HG03103 (cell line): ENCODE data around the gene MIB1.
A peak's percentile ranks its signal among the peaks of the same experiment; 100 is the strongest.

Experiments
- ATAC-seq: cut with Tn5 transposase; IDR thresholded peaks from one replicate; pipeline ENCODE4 v1.9.1; 2021; ENCODE audit warnings: low read depth; ENCODE audit not compliant: unreplicated experiment

Gene MIB1

DNA sequence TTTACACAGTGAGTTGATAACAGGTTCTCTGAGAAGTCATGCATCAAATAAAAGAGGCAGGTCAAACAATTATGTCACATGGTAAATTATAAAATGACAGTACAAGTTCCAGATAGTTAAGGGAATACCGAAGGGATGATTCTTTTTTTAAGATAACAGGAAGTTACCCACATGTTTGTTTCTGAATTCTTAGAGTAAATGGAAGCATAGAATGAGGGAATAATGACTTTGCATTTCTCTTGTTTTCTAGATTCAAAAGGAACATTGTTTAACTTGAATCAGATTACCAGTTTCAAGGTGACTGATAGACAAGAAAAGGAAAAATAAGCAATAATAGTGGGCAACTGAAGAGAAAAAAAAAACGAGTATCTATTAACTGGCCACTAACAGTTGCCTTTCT, 124.5 kb downstream of the MIB1 start:
- no peak for ATAC-seq

DNA sequence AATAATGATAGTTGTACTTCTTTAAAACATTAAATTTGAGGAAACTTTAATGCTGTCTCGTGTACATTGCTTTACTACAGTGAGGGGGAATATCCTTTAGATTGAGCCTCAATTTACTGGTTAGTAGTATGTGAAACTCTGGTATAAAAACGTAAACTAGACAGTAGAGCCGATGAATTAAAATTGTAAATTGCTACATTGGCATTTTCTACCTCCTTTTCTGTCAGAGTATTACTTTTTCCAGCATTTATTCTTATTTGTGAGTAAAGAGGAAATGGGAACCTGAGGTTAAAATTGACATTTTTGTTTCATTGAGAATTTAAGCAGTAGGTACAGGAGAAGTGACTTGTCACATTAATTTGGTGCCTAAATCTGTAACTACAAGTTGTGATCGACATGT, 128.2 kb downstream of the MIB1 start:
- no peak for ATAC-seq

GRCh38 chr18:21889570-21889969, 149.0 kb downstream of the MIB1 start:
- ATAC-seq = no peak

GRCh38 chr18:21894619-21895367, 154.2 kb downstream of the MIB1 start:
- no peak for ATAC-seq

DNA sequence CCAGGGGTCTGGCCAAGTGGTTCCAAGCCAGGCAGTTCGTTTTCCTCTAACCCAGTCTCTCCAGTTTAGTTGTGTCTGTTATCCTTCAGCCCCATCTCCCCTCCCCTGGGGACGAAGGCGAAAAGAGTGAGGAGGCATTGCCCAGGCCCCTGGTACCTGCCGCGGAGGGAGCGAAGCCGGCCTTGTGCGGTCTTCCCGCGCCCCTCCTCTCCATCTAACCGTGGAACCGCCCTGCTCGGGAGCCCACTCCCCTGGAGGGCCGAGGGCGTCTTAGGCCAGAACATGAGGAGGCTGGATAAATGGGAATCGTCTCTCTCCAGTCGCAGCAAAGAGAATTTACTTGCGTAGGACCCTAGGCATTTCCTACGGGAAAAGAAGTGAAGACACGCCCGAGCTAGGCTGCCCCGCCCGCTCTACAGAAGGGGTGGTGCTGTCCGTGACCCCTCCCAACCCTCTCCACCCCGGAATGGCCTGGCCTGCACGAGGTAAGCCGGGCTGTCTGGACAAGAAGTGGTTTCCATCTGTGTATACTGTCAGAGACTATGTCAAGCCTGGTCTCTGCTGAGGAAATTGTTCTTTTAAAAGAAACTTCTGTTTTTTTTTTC, 156.2 kb downstream of the MIB1 start:
- no peak for ATAC-seq

GRCh38 chr18:21897811-21898210, 157.2 kb downstream of the MIB1 start:
- peak; percentile 61 for ATAC-seq

DNA sequence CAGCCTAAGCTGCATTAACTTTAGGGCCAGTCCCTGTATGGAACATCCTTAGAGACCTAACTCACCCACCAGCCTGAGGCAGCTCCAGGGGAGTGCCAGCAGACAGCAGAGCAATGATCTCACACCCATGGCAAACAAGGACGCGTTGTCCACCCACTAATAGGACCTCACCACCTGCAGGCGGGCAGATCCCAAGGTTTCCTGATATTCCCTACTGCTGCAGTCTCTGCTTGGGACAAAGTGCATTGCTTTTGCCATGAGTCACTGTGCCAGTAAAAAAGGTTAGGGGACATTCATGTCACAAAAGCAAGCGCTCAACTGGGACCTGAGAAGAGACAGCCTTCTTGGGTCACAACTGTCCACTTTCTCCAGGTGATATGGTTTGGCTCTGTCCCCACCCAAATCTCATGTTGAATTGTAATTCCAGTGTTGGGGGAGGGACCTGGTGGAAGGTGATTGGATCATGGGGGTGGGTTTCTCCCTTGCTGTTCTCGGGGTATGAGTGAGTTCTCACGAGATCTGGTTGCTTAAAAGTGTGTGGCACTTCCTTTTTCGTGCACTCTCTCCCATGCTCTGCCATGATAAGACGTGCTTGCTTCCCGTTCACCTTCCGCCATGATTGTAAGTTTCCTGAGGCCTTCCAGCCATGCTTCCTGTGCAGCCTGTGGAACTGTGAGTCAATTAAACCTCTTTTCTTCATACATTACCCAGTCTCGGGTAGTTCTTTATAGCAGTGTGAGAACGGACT, 160.2 kb downstream of the MIB1 start:
- ATAC-seq = no peak

- no peak for ATAC-seq
Observed at GRCh38 chr18:21901423-21901945, 160.9 kb downstream of the MIB1 start.

- no peak for ATAC-seq
Observed at GRCh38 chr18:21903709-21904108, 163.1 kb downstream of the MIB1 start.

DNA sequence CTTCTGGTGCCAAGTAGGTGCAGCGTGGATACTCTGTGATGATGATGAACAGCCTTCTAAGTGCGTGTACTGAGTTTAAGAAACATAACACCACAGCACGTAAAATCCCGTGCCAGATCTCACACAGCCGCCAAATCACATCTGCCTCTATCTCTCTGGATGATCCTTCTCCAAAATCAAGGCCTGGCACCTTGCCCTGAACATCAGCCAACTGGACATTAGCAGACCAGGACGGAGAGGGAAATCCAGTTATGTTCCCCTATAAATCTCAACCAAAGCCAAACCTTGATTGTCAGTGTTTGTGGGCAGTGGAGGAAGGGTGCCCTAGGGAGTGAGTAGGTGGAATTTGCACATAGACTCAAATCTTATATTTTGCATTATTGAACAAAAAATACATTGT, 164.3 kb downstream of the MIB1 start:
- ATAC-seq = no peak

DNA sequence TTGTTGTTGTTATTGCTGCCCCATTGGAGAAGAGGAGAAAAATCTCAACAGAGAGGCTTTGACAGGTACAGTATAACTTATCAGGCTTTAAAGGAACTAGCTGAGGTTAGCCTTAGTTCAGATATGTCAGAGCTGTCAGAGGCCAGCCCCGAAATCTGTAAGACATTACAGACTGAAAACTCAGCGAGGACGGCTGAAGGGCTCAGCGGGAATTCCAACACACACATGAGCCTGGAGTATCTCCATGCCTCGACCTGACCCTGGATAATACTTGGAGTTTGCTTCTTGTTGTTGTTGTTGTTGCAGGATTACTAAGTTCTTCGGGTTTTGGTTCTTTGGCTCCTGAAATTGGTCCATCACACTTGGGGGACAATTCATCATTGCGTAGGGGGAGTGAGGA, 166.9 kb downstream of the MIB1 start:
- no peak for ATAC-seq

GRCh38 chr18:21908711-21909110, 168.1 kb downstream of the MIB1 start:
- no peak for ATAC-seq

DNA sequence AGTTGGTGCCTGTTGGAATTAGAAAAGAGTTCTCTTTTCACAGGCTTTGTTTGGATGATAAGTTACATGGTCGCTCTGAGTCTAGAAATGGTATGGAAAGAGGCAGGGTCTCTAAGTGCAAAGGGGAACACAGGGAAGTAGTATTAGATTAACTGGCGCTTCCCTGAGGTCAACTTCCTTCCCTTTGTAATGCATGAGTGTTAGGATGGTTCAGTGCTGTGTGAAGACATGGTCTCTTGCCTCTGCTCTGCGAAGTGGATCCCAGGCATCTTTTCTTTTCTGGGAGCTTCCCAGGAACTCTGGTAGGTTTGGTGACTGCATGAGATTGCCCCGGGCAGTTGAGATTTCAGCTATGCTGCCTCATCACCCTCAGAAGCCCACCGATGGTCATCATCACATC, 170.3 kb downstream of the MIB1 start:
- no peak for ATAC-seq

GRCh38 chr18:21911551-21911950, 171.0 kb downstream of the MIB1 start:
- no peak for ATAC-seq

GRCh38 chr18:21912339-21913239, 172.0 kb downstream of the MIB1 start:
- ATAC-seq = no peak

GRCh38 chr18:21914739-21915319, 174.2 kb downstream of the MIB1 start:
- ATAC-seq = no peak

DNA sequence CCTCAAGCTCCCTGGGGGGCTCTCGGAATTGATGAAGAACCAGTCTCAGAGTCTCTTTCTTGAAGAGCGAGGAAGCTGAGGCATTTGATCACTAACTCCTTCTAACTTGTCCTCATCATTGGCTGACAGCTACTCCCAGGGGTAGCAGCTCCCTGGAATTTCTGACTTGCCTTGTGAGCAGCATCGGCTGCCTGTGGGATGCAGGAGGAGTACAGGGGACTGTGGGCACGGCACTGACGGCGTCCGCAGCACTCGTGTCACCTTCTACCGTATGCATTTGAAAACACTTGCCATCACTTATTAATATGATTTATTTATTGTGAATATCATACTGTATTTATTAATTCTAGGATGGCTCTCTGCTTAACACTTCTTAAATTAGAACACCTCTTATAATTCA, 175.0 kb downstream of the MIB1 start:
- ATAC-seq = no peak

DNA sequence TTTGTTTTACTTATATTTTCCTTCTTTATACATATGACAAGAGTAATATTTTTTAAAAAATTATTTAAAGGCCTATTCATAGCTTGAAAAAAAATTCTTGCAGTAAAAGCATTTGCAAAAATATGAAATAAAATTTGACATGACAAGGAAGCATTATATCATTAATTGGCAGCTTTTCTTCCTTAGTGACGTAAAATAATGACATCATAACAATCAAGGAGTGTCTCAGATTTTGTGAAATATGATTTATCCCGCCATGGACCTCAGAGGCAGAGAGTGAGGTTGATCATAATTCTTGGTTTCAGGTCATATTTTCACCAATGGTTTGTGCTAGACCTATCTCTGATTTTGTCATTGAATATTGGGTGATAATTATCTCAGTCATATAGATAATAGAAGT, 176.0 kb downstream of the MIB1 start:
- no peak for ATAC-seq

DNA sequence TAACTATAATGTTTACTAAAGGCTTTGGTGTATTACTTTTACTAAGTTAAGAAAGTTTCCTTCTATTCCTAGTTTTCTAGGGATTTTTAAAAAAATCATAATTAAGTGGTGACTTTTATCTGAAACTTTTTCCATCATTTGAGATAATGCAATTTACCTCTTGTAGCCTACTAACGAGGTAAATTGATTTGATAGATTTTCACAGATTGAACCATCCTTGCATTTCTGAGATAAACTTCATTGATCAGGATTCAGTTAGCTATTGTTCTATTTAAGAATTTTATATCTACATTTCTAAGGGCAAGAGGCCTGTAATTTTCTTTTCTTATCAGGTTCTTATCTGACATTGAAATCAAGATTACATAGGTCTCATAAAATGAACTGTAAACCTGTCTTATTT, 178.1 kb downstream of the MIB1 start:
- no peak for ATAC-seq
